GM10248 (cell line): ENCODE measurements around the gene NRN1.

ENCODE experiments used
- CTCF ChIA-PET: fragments of 300-600 bp; sonication (Branson Sonifier 250); formaldehyde crosslinking; extraction: SDS; loops from one replicate; lab custom pipeline; 2021; ENCODE audit warnings: antibody characterized with exemption; lab: Yijun Ruan, JAX
- POLR2A ChIA-PET: fragments of 350-650 bp; sonication (Branson Sonifier 250); formaldehyde crosslinking; extraction: SDS; loops from one replicate; lab custom pipeline; 2020; ENCODE audit warnings: antibody characterized with exemption; lab: Yijun Ruan, JAX
- DNase-seq: peaks from one replicate; pipeline ENCODE4 v3.0.0; 2012; ENCODE audit errors: extremely low spot score
- CTCF ChIP-seq: IDR thresholded peaks from 2 replicates; pipeline ENCODE4 v1.5.1; 2012; ENCODE audit warnings: mild to moderate bottlenecking, low read depth; ENCODE audit errors: extremely low read depth, missing control alignments, control extremely low read depth

NRN1 gene

GRCh38 chr6:5998236-5998635, 8.5 kb downstream of the NRN1 start:
- ChIA-PET CTCF (no interaction called here), POLR2A (no interaction called here)
- DNase-seq, result no peak
- no peak for TF ChIP-seq CTCF

GRCh38 chr6:5997420-5997987, 9.2 kb downstream of the NRN1 start:
- POLR2A ChIA-PET, result no interaction called here
- TF ChIP-seq CTCF, result no peak
- DNase-seq, result peak; percentile 55
- CTCF ChIA-PET, result no interaction called here

GRCh38 chr6:5996714-5997419, 9.9 kb downstream of the NRN1 start:
- no peak for DNase-seq
- CTCF ChIA-PET, result no interaction called here
- TF ChIP-seq CTCF, result no peak
- POLR2A ChIA-PET, result no interaction called here

- ChIA-PET CTCF (interaction anchor here (1.1 kb wide), 1 partner anchor 9 kb away, joined by 3 read pairs; no protein-coding TSS in a partner anchor), POLR2A (no interaction called here)
- no peak for TF ChIP-seq CTCF
- no peak for DNase-seq
These were observed 10.6 kb downstream of the NRN1 start for GRCh38 chr6:5995949-5996713.

GRCh38 chr6:5995658-5995948, 11.1 kb downstream of the NRN1 start:
- POLR2A ChIA-PET, result no interaction called here
- no peak for TF ChIP-seq CTCF
- DNase-seq, result no peak
- CTCF ChIA-PET, result interaction anchor here (1.1 kb wide), 1 partner anchor 9 kb away, joined by 3 read pairs; no protein-coding TSS in a partner anchor

GRCh38 chr6:5994999-5995657, 11.6 kb downstream of the NRN1 start:
- POLR2A ChIA-PET, result no interaction called here
- CTCF ChIA-PET, result interaction anchor here (1.1 kb wide), 2 partner anchors 8 to 54 kb away, joined by 3 read pairs; no protein-coding TSS in a partner anchor
- TF ChIP-seq CTCF, result no peak

More at GRCh38 chr6:5994999-5995657, 11.6 kb downstream of the NRN1 start:
- DNase-seq, result no peak
